Stimulated activated CD4-positive, alpha-beta T cell treated with anti-CD3 and anti-CD28 coated beads, Interleukin-2, amount 100 ng/mL, for 24 hours (primary cell): ENCODE results near the gene NOP58.
"Not testable (repeated sequence)": the region's sequence is repeated elsewhere in the genome, so short reads cannot be mapped to it uniquely, and the experiment has no call there.

Experiments
- DNase-seq, 2 donors: peaks; one replicate each; pipeline ENCODE4 v3.0.0-alpha.2; 2020

The NOP58 gene, protein sequence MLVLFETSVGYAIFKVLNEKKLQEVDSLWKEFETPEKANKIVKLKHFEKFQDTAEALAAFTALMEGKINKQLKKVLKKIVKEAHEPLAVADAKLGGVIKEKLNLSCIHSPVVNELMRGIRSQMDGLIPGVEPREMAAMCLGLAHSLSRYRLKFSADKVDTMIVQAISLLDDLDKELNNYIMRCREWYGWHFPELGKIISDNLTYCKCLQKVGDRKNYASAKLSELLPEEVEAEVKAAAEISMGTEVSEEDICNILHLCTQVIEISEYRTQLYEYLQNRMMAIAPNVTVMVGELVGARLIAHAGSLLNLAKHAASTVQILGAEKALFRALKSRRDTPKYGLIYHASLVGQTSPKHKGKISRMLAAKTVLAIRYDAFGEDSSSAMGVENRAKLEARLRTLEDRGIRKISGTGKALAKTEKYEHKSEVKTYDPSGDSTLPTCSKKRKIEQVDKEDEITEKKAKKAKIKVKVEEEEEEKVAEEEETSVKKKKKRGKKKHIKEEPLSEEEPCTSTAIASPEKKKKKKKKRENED

DNA sequence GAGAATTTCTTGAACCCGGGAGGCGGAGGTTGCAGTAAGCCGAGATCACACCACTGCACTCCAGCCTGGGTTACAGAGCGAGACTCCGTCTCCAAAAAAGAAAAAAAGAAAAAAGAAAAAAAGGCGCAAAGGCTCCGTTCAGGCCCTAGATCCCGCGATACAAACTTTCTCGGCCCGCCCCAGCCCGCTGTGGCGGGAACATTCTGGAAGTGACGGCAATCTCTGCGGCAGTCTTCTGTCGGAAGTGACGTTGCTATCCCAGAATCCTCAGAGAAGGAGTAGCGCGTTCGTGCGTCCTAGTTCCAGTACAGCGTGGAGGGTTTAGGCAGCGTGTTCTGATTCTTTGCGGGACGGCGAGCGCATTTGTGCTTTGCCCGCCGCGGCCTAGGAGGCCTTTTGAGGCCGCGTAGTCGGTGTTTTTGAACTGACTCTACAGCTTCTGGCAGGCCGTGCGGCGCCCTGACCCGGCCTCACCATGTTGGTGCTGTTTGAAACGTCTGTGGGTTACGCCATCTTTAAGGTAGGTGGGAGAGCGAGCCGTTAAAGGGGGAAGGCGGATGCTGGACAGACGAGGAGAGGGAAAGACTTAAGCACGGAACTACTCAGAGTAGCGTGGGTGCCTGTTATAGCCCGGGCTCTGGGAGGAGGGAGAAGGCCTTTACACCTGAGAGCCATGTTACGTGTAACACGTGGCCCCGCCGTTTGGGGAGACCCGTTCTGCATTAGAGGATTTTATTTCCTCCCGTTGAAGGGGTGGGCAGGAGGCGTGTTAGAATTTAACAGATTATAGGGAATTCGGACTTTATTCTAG is at the start of gene NOP58:
TSS of gene NOP58 (plus strand) at position 297 of the 811 bp plus-strand sequence. CDS start at position 476, 179 bp downstream.
- DNase-seq, result peak; percentile 87 to 90

DNA sequence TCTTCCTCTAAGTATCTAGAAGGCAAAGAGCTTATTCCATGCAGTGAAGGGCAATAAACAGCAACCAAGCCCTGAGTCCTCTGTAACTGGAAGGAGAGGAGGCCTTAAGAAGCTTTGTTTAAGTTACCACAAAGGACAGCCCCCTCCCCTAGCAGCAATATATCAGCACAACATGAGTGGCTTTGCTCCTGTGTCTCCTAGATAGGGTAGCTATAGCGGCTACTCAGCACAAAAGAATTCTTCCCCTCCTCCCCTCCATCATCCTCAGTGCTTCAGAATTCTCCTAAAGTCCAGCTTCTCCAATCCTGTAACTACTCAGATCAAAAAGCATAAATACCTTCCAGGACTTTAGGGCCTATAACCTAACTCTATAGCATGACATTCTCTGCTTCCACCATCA is 43.7 kb upstream of the NOP58 start:
- no peak for DNase-seq

DNA sequence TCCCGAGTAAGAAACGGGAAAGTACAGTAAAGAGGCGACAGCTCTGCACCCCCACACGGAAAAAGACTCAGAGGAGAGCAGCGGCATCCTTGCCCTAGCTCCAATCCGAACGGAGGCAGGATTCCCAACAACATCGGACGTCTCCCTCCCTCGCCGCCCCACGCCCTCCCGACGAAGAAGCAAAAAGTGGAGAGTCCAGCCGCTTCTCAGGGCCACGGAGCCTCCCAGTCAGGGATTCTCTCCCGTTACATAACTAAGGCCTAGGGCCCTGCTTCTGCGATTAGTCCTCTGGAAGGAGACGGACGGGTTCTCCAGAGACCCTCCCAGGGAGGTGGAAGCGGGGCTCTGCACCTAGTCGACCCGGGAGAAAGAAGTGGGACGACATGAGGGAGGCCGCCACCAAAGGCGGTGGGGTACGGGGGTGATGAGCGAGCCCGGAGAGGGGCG is 27.8 kb upstream of the NOP58 start:
- DNase-seq, result peak in 1 of 2 donors; percentile 28

DNA sequence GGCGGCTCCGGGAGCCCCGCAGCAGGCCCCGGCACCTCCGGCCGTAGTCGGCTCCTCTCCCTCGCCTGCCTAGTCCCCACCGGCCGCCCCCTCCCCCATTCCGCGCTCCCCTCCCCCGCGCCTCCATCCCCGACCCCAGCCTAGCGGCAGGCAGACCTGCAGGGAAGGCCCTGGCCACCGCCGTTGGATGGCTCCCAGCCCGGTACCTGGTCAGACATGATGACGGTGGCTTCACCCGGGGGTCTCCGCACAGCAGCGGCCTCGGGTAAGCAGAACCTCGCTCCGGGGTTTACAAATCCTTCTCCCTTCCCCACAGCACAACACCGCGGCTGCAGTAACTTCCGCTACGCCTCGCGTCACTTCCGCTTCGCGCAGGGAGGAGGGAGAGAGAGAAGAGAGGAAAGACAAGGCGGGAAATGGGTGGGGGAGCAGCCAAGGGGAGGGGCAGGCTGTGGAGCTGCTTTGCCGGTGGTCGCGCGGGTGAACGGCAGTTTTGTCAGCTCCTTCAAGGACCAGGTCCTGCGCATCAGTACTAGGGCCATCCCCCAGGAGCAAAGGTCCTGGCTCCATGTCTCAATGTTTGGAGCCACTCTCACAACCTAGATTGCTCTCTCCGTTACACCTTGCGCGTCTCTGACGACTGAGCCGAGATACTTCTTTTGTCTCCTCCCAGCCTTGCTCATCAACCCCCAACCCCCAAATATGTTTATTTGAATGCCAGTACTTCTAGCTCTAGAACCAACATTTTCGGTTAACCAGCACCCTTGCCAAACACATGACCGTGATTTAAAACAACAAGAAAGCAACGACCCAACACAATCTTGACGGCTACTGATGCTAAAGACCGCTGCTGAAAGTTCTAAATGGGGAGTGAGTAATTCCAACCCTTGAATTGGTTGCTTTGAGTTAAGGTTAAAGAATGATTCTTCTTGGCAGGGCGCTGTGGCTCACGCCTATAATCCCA is 27.0 kb upstream of the NOP58 start, which contains the start of gene SUMO1:
TSS of gene SUMO1 (minus strand) at position 364 of the 964 bp plus-strand sequence. CDS start at position 218, 146 bp downstream.
- peak; percentile 90 to 92 for DNase-seq

DNA sequence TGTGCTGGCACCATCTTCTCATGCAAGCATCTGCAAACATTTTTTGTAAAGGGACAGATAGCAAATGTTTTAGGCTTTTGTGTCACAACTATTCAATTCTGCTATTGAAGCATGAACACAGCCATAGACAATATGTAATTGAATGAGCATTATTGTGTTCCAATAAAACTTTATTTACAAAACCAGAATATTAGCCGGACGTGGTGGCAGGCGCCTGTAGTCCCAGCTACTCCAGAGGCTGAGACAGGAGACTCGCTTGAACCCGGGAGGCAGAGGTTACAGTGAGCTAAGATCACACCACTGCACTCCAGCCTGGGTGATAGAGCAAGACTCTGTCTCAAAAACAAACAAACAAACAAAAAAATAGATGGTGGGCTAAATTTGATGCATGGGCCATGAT is 17.9 kb upstream of the NOP58 start:
- not testable (repeated sequence) for DNase-seq

DNA sequence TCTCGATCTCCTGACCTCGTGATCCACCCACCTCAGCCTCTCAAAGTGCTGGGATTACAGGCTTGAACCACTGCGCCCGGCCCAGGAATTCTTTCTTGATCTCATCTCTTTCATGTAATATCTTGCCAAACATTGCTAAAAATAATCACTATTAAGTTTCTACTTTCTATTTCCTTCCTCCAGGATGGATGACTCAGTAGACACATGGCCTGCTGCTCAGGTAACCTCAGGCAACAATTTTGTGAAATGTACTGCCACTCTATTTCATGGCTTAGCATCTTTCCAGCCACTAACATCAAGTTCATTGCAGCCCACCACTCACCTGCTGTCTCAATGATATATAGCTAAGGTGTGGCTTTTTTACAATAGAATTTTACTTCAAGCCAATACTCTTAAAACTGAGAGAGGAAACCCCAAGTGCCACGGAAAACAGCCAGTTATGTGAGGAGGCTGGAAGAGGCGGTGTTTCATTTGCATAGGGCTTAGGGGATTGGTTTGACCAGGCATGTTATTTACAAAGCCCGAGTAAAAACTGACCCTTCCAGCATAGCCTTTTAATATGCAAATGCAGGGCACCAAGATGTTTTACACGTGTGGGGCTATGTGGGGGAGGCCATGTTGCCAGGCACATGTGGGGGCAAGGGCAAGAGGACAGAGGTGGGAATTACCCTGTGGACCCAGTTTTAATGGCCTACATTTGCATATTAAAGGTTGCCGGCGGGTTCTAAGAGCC is 15.9 kb upstream of the NOP58 start:
- DNase-seq, result no peak

DNA sequence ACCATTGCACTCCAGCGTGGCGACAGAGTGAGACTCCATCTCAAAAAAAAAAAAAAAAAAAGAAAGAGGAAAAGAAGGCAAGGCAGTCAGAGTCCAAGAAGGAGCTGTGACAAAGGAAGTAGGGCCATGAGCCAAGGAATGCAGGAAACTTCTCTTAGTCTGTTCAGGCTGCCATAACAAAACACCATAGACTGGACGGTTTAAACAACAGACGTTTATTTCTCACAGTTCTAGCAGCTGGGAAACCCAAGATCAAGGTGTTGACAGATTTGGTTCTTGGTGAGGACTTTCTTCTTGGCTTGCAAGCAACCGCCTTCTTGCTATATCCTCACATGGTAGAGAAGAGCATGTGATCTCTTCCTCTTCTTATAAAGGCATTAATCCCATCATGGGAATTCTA is 14.1 kb upstream of the NOP58 start:
- DNase-seq, result no peak

DNA sequence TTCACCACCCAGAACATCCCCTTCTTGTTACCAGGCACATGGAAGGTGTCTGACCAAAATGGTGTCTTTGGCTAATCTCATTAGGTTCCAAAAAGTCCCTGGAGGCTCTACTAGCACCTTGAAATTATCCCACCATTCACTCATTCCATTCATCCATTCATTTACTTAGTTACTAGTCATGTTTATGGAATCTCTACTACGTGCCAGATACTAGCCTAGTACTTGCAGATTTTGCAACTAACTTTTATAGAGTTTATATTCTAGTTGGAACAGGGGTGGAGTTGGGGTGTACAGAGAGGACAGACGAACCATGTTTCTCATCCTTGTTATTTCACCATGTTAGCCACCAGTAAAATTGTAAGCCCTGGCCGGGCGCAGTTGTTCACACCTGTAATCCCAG is 4.0 kb upstream of the NOP58 start:
- DNase-seq, result no peak

DNA sequence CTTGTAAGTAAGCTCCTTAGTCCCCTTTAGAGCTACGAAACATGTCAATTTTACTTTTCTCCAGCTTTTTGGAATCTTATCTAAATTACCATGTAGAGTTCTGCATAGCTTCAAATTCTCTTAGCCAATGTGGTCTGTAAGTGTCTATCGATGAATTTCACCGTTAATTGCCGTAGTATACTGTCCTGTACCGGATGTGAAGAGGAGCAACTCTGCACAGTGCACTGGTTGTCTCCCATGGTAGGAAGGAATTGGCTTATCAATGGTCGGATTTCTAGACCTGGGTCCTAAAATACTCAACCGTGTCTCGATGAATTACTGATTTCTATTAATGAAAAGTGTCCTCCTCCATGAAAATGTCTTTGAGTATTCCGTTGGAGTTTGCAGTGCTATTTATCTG is 1.9 kb downstream of the NOP58 start:
- no peak for DNase-seq

DNA sequence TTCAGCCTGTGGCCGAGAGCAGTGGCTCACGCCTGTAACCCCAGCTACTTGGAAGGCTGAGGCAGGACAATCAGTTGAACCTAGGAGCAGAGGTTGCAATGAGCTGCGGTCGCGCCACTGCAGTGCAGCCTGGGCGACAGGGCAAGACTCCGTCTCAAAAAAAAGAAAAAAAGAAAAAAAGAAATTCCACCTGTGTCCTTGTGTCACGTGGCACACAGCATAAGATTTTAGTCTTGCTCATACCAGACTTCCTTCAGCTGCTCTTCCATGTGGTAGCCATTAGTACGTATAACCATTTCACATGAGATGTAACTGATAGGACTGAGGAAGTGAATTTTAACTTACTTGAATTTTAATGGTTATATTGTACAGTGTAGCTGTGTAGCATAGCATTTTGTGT is 4.0 kb downstream of the NOP58 start:
- DNase-seq, result no peak

DNA sequence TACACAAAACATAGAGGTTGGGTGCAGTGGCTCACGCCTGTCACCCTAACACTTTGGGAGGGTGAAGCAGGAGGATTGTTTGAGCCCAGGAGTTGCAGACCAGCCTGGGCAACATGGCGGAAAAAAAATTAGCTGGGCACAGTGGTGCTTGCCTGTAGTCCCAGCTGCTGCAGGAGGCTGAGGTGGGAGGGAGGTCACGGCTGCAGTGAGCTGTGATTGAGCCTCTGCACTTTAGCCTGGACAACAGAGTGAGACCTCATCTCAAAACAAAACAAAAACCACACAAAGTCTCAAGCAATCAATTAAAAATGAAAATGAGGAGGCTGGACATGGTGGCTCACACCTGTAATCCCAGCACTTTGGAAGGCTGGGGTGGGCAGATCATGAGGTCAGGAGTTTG is 4.9 kb downstream of the NOP58 start:
- no peak for DNase-seq

DNA sequence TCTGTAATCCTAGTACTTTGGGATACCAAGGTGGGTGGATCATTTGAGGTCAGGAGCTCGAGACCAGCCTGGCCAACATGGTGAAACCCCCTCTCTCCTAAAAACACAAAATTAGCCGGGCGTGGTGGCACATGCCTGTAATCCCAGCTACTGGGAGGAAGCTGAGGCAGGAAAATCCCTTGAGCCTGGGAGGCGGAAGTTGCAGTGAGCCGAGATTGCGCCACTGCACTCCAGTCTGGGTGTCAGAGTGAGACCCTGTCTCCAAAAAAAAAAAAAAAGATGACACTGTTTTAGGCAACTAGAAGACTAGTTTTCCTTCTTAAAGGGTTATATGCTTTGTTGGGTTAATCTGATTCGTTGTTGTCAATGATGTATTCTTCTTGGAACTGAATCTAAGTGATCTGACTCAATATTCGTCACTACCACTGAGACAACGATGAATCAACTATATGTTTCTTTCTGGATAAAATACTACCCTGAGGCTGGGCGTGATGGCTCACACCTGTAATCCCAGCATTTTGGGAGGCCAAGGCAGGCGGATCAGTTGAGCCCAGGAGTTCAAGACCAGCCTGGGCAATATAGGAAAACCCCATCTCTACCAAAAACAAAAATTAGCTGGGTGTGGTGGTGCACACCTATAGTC is 10.6 kb downstream of the NOP58 start:
- DNase-seq, result peak; percentile 25 to 31

DNA sequence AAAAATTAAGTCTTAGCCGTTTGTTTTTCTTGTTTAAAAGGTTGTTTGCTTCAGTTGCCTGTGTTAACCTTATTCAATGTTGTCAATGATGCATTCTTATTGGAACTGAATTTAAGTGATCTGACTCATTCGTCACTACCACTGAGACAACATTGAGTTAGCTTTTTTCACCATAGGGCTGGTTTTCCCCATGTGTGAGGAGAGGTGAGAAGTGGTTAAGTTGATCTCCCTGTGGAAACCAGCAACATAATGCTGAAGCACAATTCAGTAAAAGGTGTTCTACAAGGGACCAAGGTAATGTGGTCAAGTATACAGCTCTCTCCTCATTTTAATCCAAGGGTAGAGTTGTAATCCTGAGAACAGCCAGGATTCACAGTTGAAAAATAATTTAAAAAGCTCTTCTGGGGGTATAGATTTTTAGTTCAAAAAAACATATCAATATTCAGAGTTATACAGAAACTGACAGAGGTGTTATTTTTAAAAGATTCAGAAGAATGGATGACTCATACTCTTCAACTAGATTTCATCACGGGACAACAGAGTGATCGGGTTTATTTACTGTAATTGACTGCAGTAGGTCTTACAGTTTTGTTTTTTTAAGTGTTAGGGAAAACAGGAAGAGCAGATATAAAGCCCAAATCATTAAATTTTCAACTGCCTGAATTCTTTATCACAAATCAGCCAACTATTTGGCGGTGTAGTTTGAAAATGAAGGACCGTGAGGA is 12.6 kb downstream of the NOP58 start:
- no peak for DNase-seq

DNA sequence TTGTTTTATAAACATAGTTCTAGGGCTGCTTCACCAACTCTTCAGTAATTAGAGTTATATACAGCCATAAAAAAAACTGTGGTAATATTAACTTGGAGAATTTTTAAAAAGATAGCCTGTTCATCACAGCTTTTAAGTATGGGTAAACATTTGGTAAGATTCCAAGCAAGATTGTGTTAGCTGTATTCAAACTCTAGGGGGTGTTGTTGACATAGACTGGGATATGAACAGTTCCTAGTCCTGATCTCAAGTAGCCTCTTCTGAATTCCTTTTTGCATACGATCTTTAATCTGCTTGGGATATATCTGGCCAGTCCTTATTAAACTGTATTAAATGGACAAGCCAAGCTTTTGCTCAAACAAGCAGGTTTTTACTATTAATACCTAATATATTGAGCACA is 13.4 kb downstream of the NOP58 start:
- no peak for DNase-seq

DNA sequence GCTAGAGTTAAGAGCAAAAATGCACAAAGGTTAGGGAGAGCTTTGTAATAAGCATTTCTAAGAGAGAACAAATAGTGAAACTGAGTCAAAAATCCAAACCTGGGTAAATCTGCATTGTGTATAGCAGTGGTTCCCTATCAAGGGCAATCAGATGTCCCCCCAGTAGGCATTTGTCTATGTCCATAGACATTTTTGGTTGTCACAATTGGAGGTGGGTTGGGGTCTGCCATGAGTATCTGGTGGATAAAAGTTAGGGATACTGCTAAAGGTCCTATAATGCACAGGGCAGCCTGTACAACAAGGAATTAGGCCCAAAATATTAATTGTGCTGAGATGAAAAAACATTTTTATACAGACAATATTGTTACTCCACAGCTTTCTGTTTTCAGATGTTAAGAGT is 21.0 kb downstream of the NOP58 start:
- no peak for DNase-seq

DNA sequence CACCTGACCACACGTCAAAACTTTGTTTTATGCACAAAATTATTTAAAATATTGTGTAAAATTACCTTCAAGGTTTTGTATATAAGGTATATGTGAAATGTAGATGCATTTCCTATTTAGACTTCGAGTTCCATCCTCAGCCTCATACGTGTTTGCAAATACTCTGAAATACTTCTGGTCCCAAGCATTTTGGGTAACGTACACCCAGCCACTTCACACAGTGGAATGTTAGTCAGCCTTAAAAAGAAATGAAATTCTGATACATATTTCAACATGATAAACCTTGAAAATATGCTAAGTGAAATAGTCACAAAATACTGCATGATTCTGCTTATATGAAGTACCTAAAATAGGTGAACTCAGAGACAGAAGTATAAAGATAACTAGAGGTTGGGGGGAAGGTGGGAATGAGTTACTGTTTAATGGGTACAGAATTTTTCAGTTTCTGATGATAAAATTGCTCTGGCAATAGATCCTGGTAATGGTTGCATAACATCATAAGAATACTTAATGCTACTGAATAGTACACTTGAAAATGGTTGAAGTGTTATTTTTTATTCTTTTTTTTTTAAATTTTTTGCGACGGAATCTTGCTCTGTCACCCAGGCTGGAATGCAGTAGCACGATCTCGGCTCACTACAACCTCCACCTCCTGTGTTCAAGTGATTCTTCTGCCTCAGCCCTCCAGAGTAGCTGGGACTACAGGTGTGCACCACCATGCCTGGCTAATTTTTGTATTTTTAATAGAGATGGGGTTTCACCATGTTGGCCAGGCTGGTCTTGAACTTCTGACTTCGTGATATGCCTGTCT is 24.0 kb downstream of the NOP58 start:
- no peak for DNase-seq

DNA sequence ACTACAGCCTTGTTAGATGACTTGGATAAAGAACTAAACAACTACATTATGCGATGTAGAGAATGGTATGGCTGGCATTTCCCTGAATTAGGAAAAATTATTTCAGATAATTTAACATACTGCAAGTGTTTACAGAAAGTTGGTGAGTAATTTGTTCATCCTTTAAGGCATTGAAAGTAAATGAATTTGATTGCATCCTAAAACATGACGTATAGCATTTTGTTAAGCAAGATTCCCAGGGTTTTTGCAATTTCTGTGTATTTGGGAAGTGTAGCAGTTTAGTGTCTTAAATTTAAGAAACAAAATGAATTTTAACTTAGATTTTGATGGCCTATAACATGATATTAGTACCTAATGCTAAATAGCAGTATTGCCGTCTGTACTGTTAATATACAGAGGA is 24.8 kb downstream of the NOP58 start:
- DNase-seq, result no peak

DNA sequence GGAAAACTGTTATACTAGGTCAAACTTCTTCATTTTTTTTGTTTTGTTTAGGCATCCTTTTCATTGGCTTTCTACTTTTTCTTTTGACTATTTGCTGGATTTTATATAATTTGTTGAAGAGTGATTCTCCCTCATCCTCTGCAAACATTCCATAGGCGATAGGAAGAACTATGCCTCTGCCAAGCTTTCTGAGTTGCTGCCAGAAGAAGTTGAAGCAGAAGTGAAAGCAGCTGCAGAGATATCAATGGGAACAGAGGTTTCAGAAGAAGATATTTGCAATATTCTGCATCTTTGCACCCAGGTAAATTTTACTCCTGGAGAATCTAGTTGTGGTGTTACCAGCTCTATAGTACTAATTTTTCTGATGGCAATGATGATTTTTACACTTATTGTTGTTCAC is 25.4 kb downstream of the NOP58 start:
- DNase-seq, result no peak

DNA sequence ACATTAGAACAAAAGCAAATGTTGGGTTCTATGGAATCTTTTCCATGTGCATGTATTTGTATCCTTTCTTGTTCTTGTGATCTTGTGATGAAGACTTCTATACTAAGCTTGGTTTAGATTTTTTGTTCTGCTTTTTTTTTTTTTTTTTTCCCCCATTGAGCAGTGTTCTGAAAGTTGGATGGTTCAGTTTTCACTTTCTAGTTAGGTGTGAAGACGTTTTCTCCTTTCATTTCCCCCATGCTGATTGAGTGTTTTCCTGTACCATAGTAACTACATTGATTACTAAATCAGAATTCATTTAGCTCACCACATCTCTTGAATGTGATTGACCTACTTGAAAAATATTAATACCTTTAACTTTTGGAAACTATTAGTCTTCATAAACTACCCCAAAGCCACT is 34.1 kb downstream of the NOP58 start:
- DNase-seq, result no peak

DNA sequence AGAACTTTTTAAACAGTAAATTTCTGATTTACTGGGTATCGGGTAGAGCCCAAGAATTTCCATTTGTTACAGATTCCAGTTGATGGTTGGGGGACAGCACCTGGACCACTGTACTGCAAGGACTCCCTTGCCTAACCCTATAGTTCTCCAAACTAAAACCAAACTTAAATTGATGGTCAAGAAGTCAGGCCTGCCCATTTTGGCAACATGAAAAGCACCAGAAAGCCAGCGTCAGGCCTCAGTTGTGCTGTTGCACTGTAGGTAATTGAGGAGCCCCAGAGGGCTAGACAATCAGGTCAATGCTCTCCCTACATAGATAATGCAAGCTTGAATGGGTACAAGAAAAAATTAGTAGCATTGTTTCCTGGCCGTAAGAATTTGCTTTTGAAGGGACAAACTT is 40.5 kb downstream of the NOP58 start:
- DNase-seq, result no peak
